ENCODE data around the gene MACF1. TPM values are rescaled to one million over a fixed set of nuclear protein-coding genes. Genes with fewer than 3 reads are reported as not detected.
A peak's percentile ranks its signal among the peaks of the same experiment; 100 is the strongest.

MACF1 gene
- polyA plus RNA-seq, 1 of the 3 experiments (the other 2 are of a cell fraction), result 37.6 TPM

- TF ChIP-seq RCOR1 (IDR thresholded peaks at IDR 0.05; ENCODE audit: low read length) (no peak), JUND (IDR thresholded peaks at IDR 0.05) (peak; percentile 41; the same call in 1 of the 2 replicates), SIN3A (IDR thresholded peaks at IDR 0.05; ENCODE audit: borderline replicate concordance, low read depth, low read length) (no peak), FOXJ3 (CRISPR knock-in tag; IDR thresholded peaks at IDR 0.05) (no peak), SMC3 (IDR thresholded peaks at IDR 0.05; ENCODE audit: low read depth, low read length) (no peak), TAF1 (IDR thresholded peaks at IDR 0.05; ENCODE audit: borderline replicate concordance, low read depth, low read length) (no peak), RXRA (IDR thresholded peaks at IDR 0.05; ENCODE audit: borderline replicate concordance, low read depth) (peak; percentile 47; the same call in 1 of the 2 replicates)
- TF ChIP-seq, protein P1, sequence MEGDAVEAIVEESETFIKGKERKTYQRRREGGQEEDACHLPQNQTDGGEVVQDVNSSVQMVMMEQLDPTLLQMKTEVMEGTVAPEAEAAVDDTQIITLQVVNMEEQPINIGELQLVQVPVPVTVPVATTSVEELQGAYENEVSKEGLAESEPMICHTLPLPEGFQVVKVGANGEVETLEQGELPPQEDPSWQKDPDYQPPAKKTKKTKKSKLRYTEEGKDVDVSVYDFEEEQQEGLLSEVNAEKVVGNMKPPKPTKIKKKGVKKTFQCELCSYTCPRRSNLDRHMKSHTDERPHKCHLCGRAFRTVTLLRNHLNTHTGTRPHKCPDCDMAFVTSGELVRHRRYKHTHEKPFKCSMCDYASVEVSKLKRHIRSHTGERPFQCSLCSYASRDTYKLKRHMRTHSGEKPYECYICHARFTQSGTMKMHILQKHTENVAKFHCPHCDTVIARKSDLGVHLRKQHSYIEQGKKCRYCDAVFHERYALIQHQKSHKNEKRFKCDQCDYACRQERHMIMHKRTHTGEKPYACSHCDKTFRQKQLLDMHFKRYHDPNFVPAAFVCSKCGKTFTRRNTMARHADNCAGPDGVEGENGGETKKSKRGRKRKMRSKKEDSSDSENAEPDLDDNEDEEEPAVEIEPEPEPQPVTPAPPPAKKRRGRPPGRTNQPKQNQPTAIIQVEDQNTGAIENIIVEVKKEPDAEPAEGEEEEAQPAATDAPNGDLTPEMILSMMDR (IDR thresholded peaks at IDR 0.05), result no peak
- TF ChIP-seq, protein P2, sequence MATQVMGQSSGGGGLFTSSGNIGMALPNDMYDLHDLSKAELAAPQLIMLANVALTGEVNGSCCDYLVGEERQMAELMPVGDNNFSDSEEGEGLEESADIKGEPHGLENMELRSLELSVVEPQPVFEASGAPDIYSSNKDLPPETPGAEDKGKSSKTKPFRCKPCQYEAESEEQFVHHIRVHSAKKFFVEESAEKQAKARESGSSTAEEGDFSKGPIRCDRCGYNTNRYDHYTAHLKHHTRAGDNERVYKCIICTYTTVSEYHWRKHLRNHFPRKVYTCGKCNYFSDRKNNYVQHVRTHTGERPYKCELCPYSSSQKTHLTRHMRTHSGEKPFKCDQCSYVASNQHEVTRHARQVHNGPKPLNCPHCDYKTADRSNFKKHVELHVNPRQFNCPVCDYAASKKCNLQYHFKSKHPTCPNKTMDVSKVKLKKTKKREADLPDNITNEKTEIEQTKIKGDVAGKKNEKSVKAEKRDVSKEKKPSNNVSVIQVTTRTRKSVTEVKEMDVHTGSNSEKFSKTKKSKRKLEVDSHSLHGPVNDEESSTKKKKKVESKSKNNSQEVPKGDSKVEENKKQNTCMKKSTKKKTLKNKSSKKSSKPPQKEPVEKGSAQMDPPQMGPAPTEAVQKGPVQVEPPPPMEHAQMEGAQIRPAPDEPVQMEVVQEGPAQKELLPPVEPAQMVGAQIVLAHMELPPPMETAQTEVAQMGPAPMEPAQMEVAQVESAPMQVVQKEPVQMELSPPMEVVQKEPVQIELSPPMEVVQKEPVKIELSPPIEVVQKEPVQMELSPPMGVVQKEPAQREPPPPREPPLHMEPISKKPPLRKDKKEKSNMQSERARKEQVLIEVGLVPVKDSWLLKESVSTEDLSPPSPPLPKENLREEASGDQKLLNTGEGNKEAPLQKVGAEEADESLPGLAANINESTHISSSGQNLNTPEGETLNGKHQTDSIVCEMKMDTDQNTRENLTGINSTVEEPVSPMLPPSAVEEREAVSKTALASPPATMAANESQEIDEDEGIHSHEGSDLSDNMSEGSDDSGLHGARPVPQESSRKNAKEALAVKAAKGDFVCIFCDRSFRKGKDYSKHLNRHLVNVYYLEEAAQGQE (IDR thresholded peaks at IDR 0.05; ENCODE audit: low read depth, low read length), result no peak
Observed at GRCh38 chr1:39255222-39255621, 50.7 kb downstream of the MACF1 start (continued).

- peaks cover 8% of the 10 kb centered on the region for H3F3A ChIP-seq (replicated peaks; ENCODE audit: insufficient read depth)
- TF ChIP-seq PBX3 (IDR thresholded peaks at IDR 0.05) (0 out of 2 replicates have a peak, but pooled peaks have one; percentile 9), MXI1 (IDR thresholded peaks at IDR 0.05; ENCODE audit: low read depth, low read length) (peak; percentile 24; the same call in 1 of the 2 replicates), NFIC (IDR thresholded peaks at IDR 0.05; ENCODE audit: borderline replicate concordance) (no peak), TCF12 (IDR thresholded peaks at IDR 0.05) (peak; percentile 45; the same call in 1 of the 2 replicates), SMC3 (IDR thresholded peaks at IDR 0.05; ENCODE audit: low read depth, low read length) (peak; percentile 96), USF1 (IDR thresholded peaks at IDR 0.05; ENCODE audit: borderline replicate concordance, low read depth) (peak; percentile 30; the same call in 1 of the 2 replicates), FOSL2 (IDR thresholded peaks at IDR 0.05; ENCODE audit: borderline replicate concordance, low read depth) (no peak), RAD21 (IDR thresholded peaks at IDR 0.05; ENCODE audit: low read length) (peak; percentile 89)
- TF ChIP-seq, protein P1 (IDR thresholded peaks at IDR 0.05), result peak; percentile 86
- peaks cover 66% of the 10 kb centered on the region for H3K79me2 ChIP-seq (ENCODE audit: insufficient read depth)
- H3K4me3 ChIP-seq (ENCODE audit: low read depth in 2 of 2, low read length in 1 of 2), result no peak overlapping the region; a peak in 1 of 4 replicates
- no peaks in the 10 kb centered on the region for H3K27me3 ChIP-seq (ENCODE audit: insufficient read depth)
- H3K9ac ChIP-seq, result no peak overlapping the region
- H3K9me3 ChIP-seq, result no peaks in the 10 kb centered on the region
- peaks cover 7% of the 10 kb centered on the region; the same call in 1 of the 2 replicates for H4K20me1 ChIP-seq (ENCODE audit: insufficient read depth)
- H2AFZ ChIP-seq (ENCODE audit: low read depth), result no peak overlapping the region
- peak overlapping the region; percentile 5 to 48; a peak in 1 of 4 replicates for H3K27ac ChIP-seq (ENCODE audit: low read depth in 2 of 2, low read length in 1 of 2)
- POLR2A ChIA-PET, result interaction anchor here (0.9 to 1.1 kb wide), 2 partner anchors 66 to 154 kb away, joined by 3 read pairs; no protein-coding TSS in a partner anchor
- peaks cover 10 to 11% of the 10 kb centered on the region in 2 experiments for H3K4me1 ChIP-seq (ENCODE audit: control insufficient read depth in 1 of 2, insufficient read depth in 2 of 2, low read depth in 1 of 2, low read length in 1 of 2)
- peak; percentile 80 for DNase-seq
- no peak overlapping the region for H3K4me2 ChIP-seq
- CTCF ChIA-PET, result interaction anchor here (0.6 to 7.9 kb wide), 54 partner anchors 9 to 476 kb away, joined by 3 to 100 read pairs (median 4); partner anchors contain the start of gene MACF1
- H3K36me3 ChIP-seq (replicated peaks in 1 of 2; ENCODE audit: control insufficient read depth in 1 of 2, insufficient read depth in 2 of 2, low read length in 1 of 2), result peaks cover 16 to 22% of the 10 kb centered on the region in 2 experiments
- WGBS (ENCODE audit: low lambda C conversion rate), result 54% methylated on average over 7 of the region's 7 CpGs
- H3K9me2 ChIP-seq, result no peaks in the 10 kb centered on the region
Observed at GRCh38 chr1:39258146-39258924, 53.8 kb downstream of the MACF1 start.

Measured in SK-N-SH (cell line).